A549 (cell line): ENCODE results near the gene TGFBR1.

Experiments used
- ESRRA ChIP-seq: fragments of 150-350 bp; IDR thresholded peaks from 2 replicates; pipeline ENCODE4 v1.6.1; 2014; ENCODE audit warnings: mild to moderate bottlenecking, low read length, borderline replicate concordance
- HMGXB4 ChIP-seq: fragments of 250-450 bp; sonication (Bioruptor Pico); IDR thresholded peaks from 2 replicates; pipeline ENCODE4 v1.5.0; 2021; ENCODE audit warnings: mild to moderate bottlenecking, moderate library complexity, borderline replicate concordance
- HOXB13 ChIP-seq: fragments of 250-450 bp; sonication (Bioruptor Pico); IDR thresholded peaks from 2 replicates; pipeline ENCODE4 v1.5.0; 2020; ENCODE audit warnings: low read depth, mild to moderate bottlenecking, moderate library complexity
- PBX3 ChIP-seq: IDR thresholded peaks from 2 replicates; pipeline ENCODE4 v1.6.1; 2012

- TF ChIP-seq PBX3 (no peak), ESRRA (no peak), HOXB13 (CRISPR knock-in tag) (no peak), HMGXB4 (CRISPR knock-in tag) (no peak)
Observed at GRCh38 chr9:99101271-99101670, 3.6 kb upstream of the TGFBR1 start.
